Effector memory CD4-positive, alpha-beta T cell (primary cell): Measurements from ENCODE around the gene RAB40A.
"Not testable (repeated sequence)": the region's sequence is repeated elsewhere in the genome, so short reads cannot be mapped to it uniquely, and the experiment has no call there.

Experiments used
- DNase-seq, 3 donors: peaks; one replicate each; pipeline ENCODE4 v3.0.0-alpha.2; 2020
- H3K27ac ChIP-seq: 2 replicates; pipeline ENCODE4 v1.7.0; 2013; ENCODE audit warnings: mild to moderate bottlenecking, low read length, moderate library complexity; ENCODE audit not compliant: insufficient read depth, poor library complexity, severe bottlenecking
- H3K27me3 ChIP-seq: replicated peaks from 2 replicates; pipeline ENCODE4 v1.7.0; 2013; ENCODE audit warnings: mild to moderate bottlenecking, low read length; ENCODE audit not compliant: insufficient read depth, control insufficient read depth, poor library complexity, severe bottlenecking
- H3K36me3 ChIP-seq: 2 replicates; pipeline ENCODE4 v1.7.0; 2013; ENCODE audit warnings: mild to moderate bottlenecking, low read length, moderate library complexity; ENCODE audit not compliant: control insufficient read depth, insufficient read depth
- H3K4me1 ChIP-seq: 2 replicates; pipeline ENCODE4 v1.7.0; 2013; ENCODE audit warnings: low read length, mild to moderate bottlenecking; ENCODE audit not compliant: control insufficient read depth, insufficient read depth, poor library complexity, severe bottlenecking
- H3K4me3 ChIP-seq: 2 replicates; pipeline ENCODE4 v1.7.0; 2013; ENCODE audit warnings: low read length, low read depth, mild to moderate bottlenecking; ENCODE audit not compliant: insufficient read depth, poor library complexity, severe bottlenecking
- H3K9me3 ChIP-seq: 2 replicates; pipeline ENCODE4 v1.7.0; 2013; ENCODE audit warnings: mild to moderate bottlenecking, low read length, moderate library complexity; ENCODE audit not compliant: control insufficient read depth

RAB40A gene

GRCh38 chrX:103475381-103475780 lies 43.9 kb downstream of the RAB40A start:
- no peaks in the 10 kb centered on the region for H3K27me3 ChIP-seq
- DNase-seq, result no peak

GRCh38 chrX:103469977-103470376 lies 49.3 kb downstream of the RAB40A start:
- DNase-seq, H3K36me3 ChIP-seq, H3K9me3 ChIP-seq, H3K4me3 ChIP-seq, H3K27me3 ChIP-seq, H3K27ac ChIP-seq, H3K4me1 ChIP-seq: not testable (repeated sequence)

More at GRCh38 chrX:103475381-103475780, 43.9 kb downstream of the RAB40A start:
- Histone ChIP-seq H3K4me1 (no peaks in the 10 kb centered on the region), H3K4me3 (no peak overlapping the region), H3K9me3 (no peaks in the 10 kb centered on the region), H3K36me3 (no peaks in the 10 kb centered on the region), H3K27ac (no peak overlapping the region)

DNA sequence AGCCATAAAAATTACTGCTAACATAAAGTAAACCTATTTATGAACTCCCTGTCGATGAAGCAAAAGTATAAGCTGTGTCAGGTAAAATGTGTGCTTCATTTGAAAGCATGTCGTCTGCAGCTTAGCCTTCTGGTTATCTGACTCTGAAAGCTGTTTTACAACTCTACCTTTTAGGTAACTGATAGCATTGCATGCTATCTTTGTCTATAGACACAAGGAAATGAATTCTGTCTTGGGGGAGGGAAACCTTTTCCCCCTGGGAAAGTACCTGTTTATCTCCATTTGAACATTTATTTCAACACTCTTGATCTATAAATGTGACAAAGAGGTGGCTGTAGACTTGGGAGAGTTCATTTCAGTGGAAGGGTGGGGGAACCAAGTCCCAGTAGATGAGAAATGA lies 51.4 kb downstream of the RAB40A start:
- no peaks in the 10 kb centered on the region for H3K9me3 ChIP-seq
- H3K4me1 ChIP-seq, result no peaks in the 10 kb centered on the region
- no peaks in the 10 kb centered on the region for H3K36me3 ChIP-seq
- no peaks in the 10 kb centered on the region for H3K27me3 ChIP-seq
- H3K4me3 ChIP-seq, result no peak overlapping the region
- H3K27ac ChIP-seq, result no peak overlapping the region
- DNase-seq, result no peak

DNA sequence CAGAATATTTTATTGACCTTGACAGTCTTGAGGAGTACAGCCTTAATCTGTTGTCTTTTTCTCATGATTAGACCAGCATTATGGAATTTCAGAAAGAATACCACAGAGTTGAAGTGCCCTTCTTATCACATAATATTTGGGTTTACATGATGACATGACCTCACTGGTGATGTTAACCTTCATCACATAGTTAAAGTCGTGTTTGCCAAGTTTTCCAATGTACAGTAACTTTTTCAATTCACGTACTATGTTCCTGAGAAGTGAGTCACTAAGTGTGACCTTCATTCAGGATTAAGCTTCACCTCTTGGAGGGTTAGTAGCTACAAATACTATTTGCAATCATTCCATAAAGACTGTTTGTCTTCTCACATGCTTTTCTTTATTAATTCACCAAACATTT lies 52.1 kb downstream of the RAB40A start:
- no peaks in the 10 kb centered on the region for H3K9me3 ChIP-seq
- no peak overlapping the region for H3K4me3 ChIP-seq
- no peaks in the 10 kb centered on the region for H3K27me3 ChIP-seq
- H3K4me1 ChIP-seq, result no peaks in the 10 kb centered on the region
- no peak overlapping the region for H3K27ac ChIP-seq
- DNase-seq, result no peak
- H3K36me3 ChIP-seq, result no peaks in the 10 kb centered on the region

DNA sequence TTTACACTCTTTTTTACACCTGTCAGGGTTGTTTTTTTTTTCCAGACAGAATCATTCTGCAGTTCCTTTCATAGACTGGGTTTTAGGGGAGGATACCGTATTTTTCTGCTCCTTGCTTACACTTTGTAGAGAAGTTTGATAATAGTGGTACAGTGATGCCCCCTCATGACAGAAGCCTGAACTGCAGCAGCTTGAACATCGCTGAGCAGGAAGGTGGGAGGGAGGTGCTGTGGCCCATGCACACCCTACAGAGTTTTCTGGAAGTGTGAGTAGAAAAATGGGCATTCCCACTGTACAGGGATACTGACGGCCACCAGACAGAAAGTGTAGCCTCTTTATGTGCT lies 54.5 kb downstream of the RAB40A start:
- no peaks in the 10 kb centered on the region for H3K9me3 ChIP-seq
- no peaks in the 10 kb centered on the region for H3K36me3 ChIP-seq
- no peaks in the 10 kb centered on the region for H3K27me3 ChIP-seq
- peak; percentile 43 to 56 (median 55) for DNase-seq
- H3K4me3 ChIP-seq, result peak overlapping the region; percentile 51
- no peaks in the 10 kb centered on the region for H3K4me1 ChIP-seq
- no peak overlapping the region for H3K27ac ChIP-seq

DNA sequence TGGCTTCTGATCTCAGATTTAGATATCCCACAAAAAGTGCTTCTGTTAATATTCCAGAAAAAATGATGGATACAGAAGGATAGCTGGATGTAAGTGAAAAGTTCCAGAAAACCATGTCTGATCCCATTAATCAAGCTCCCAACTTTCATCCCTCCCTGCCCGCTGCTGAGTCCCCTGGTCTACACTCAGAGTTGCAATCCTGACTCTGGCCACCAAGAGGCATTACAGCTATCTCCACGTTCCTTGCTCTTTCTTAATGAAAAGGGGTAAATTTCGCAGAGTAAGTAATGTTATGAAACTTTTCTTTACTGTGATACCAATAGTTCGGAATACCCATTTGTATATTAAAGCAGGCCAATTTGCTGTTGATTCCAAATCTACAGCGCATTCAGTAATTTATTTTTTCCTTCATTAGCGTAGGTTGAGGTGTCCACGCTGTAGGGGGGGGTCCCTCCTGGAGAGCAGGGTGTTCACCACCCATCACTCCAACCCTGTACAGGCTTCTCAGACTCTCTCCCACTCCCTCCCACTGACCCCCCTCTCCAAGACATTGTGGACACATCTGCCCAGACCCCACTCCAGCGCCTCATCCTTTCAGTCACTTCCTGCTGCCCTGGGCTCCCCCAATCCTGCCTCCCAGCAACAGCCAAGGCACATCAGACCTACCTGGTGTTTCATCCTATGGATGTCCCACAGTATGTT lies 55.1 kb downstream of the RAB40A start:
- Histone ChIP-seq H3K36me3 (no peaks in the 10 kb centered on the region), H3K27me3 (no peaks in the 10 kb centered on the region), H3K9me3 (no peaks in the 10 kb centered on the region), H3K27ac (no peak overlapping the region), H3K4me3 (peak overlapping the region; percentile 51), H3K4me1 (no peaks in the 10 kb centered on the region)
- peak in 1 of 3 donors; percentile 2 for DNase-seq

- no peaks in the 10 kb centered on the region for H3K4me1 ChIP-seq
- no peak overlapping the region for H3K4me3 ChIP-seq
- no peaks in the 10 kb centered on the region for H3K27me3 ChIP-seq
- no peak overlapping the region for H3K27ac ChIP-seq
- no peak for DNase-seq
- no peaks in the 10 kb centered on the region for H3K9me3 ChIP-seq
- no peaks in the 10 kb centered on the region for H3K36me3 ChIP-seq
Observed at GRCh38 chrX:103461156-103461555, 58.1 kb downstream of the RAB40A start.

- not testable (repeated sequence) for H3K36me3 ChIP-seq, H3K9me3 ChIP-seq, H3K27ac ChIP-seq, H3K4me1 ChIP-seq, H3K4me3 ChIP-seq, H3K27me3 ChIP-seq
- DNase-seq, result peak; percentile 8 to 51 (median 9)
Observed at GRCh38 chrX:103460001-103460755, 59.1 kb downstream of the RAB40A start.

DNA sequence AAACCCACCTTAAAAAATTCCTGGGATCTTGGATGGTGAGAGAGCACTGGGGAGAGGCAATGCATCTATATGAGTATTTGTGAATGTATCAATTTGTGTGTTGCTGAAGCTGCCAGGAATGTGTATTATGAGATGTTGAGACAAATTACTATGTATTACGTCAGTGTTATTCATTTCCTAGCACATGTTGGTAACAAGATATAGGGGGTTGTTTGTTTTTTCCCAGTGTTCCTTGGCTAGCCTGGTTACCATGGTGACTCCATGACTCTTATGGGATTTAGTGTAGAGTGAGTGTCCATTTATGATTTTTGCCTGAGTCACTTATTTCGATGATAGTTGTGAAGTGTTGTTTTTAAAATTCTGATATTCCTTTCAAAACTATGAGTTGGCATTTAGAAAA lies 65.6 kb downstream of the RAB40A start:
- no peaks in the 10 kb centered on the region for H3K36me3 ChIP-seq
- no peak overlapping the region for H3K27ac ChIP-seq
- no peaks in the 10 kb centered on the region for H3K4me1 ChIP-seq
- H3K27me3 ChIP-seq, result no peaks in the 10 kb centered on the region
- DNase-seq, result no peak
- no peak overlapping the region for H3K4me3 ChIP-seq
- H3K9me3 ChIP-seq, result no peaks in the 10 kb centered on the region
